ENCODE data around the gene ELAPOR1. TPM values are rescaled to one million over a fixed set of nuclear protein-coding genes. Genes with fewer than 3 reads are reported as not detected.
A peak's percentile ranks its signal among the peaks of the same experiment; 100 is the strongest.

Gene ELAPOR1
- total RNA-seq, 1 donor from 2014 or later: 1.2 TPM

DNA sequence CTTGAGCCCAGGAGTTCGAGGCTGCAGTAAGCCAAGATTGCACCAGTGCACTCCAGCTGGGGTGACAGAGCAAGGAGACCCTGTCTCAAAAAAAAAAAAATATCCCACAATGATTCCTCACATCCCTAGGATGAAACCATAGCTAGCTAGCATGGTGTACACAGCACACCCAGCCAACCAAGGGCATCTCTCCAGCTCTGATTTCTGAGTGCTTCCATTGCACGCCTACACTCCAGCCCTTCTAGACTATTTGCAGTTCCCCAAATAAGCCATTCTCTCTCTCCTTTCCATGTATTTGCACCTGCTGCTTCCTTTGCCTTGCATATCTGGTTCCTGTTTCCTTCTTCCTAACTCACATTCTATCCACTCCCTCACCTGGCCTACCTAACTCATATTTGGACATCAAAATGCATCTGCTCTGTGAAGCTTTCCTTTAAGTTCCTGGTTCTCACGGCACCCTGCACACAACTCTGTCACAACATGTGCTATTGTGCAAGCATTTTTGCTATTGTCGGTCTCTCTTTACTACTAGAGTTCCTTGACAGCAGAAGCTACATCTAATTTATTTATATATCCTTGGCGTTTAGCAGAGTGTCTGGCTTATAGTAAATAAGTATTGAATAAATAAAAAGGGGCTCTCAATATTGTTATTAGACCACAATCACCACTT lies 2.4 kb upstream of the ELAPOR1 start:
- no peaks in the 10 kb centered on the region for H3K36me3 ChIP-seq (ENCODE audit: insufficient read depth, low read length)
- no peak overlapping the region for H3K4me2 ChIP-seq (ENCODE audit: low read length)
- H3K4me3 ChIP-seq (ENCODE audit: insufficient read depth, low read depth, low read length): no peak overlapping the region
- no peak for TF ChIP-seq EZH2 (IDR thresholded peaks at IDR 0.05; ENCODE audit: insufficient read depth, low read length)
- TF ChIP-seq, protein P1, sequence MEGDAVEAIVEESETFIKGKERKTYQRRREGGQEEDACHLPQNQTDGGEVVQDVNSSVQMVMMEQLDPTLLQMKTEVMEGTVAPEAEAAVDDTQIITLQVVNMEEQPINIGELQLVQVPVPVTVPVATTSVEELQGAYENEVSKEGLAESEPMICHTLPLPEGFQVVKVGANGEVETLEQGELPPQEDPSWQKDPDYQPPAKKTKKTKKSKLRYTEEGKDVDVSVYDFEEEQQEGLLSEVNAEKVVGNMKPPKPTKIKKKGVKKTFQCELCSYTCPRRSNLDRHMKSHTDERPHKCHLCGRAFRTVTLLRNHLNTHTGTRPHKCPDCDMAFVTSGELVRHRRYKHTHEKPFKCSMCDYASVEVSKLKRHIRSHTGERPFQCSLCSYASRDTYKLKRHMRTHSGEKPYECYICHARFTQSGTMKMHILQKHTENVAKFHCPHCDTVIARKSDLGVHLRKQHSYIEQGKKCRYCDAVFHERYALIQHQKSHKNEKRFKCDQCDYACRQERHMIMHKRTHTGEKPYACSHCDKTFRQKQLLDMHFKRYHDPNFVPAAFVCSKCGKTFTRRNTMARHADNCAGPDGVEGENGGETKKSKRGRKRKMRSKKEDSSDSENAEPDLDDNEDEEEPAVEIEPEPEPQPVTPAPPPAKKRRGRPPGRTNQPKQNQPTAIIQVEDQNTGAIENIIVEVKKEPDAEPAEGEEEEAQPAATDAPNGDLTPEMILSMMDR (IDR thresholded peaks at IDR 0.05; ENCODE audit: insufficient read depth, low read depth, low read length): no peak
- DNase-seq (ENCODE audit: low read depth) (no peak), FAIRE-seq (no peak)
- peaks cover 11% of the 10 kb centered on the region for H3K4me1 ChIP-seq (ENCODE audit: insufficient read depth, low read length)
- H3K27me3 ChIP-seq (ENCODE audit: insufficient read depth, low read length): peaks cover 29% of the 10 kb centered on the region
- Mint-ChIP-seq H3K4me1 (ENCODE audit: low read depth, unreplicated experiment) (no peaks in the 10 kb centered on the region), H3K27me3 (ENCODE audit: low read depth, unreplicated experiment) (peaks cover 57% of the 10 kb centered on the region), H3K4me3 (ENCODE audit: unreplicated experiment) (no peak overlapping the region), H3K9me3 (ENCODE audit: unreplicated experiment) (peaks cover 1% of the 10 kb centered on the region), H3K27ac (ENCODE audit: unreplicated experiment) (no peak overlapping the region), H3K36me3 (ENCODE audit: low read depth, unreplicated experiment) (peaks cover 2% of the 10 kb centered on the region)
- H3K79me2 ChIP-seq (ENCODE audit: insufficient read depth, low read length): no peaks in the 10 kb centered on the region
- H3K27ac ChIP-seq (ENCODE audit: low read depth, low read length): no peak overlapping the region
- H4K20me1 ChIP-seq (ENCODE audit: insufficient read depth, low read length): no peaks in the 10 kb centered on the region
- no peaks in the 10 kb centered on the region for H3K9me3 ChIP-seq (ENCODE audit: insufficient read depth, low read depth, low read length)
- H2AFZ ChIP-seq (ENCODE audit: low read depth, low read length): no peak overlapping the region
- H3K9ac ChIP-seq (ENCODE audit: low read length): no peak overlapping the region

DNA sequence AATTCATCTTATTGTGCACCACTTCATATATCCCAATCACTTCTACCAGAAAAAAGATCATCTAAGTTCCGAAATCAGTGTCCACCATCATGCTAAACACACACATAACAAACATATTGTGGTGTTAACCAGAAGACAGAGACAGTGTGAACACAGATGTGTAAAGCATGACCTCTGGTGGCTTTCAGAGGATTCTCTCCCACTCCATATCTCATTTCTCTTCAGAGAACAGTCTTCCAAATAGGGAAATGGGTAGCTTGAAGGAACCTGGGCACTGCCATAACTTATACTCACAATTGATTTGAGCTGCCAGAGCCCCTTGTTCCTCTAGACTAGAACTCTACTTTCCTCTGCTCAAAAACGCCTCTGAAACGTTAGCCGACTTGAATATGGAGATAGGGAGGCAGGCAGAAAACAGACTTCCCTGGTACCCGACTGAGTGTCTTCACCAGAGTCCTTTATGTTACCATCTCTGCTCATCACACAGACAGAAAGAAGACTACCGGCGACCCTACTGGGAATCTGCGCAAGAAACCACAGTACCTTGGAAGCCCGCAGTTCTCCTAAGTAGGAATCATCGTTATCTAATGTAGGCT lies 1.8 kb upstream of the ELAPOR1 start:
- peak overlapping the region; percentile 81 for H3K4me2 ChIP-seq (ENCODE audit: low read length)
- H3K27me3 ChIP-seq (ENCODE audit: insufficient read depth, low read length): peaks cover 29% of the 10 kb centered on the region
- H2AFZ ChIP-seq (ENCODE audit: low read depth, low read length): peak overlapping the region; percentile 2
- no peaks in the 10 kb centered on the region for H4K20me1 ChIP-seq (ENCODE audit: insufficient read depth, low read length)
- H3K36me3 ChIP-seq (ENCODE audit: insufficient read depth, low read length): no peaks in the 10 kb centered on the region
- H3K4me1 ChIP-seq (ENCODE audit: insufficient read depth, low read length): peaks cover 11% of the 10 kb centered on the region
- TF ChIP-seq, protein P1 (IDR thresholded peaks at IDR 0.05; ENCODE audit: insufficient read depth, low read depth, low read length): no peak
- no peak for TF ChIP-seq EZH2 (IDR thresholded peaks at IDR 0.05; ENCODE audit: insufficient read depth, low read length)
- FAIRE-seq (no peak), DNase-seq (ENCODE audit: low read depth) (no peak)
- peaks cover 2% of the 10 kb centered on the region for H3K36me3 Mint-ChIP-seq (ENCODE audit: low read depth, unreplicated experiment)
- H3K4me3 Mint-ChIP-seq (ENCODE audit: unreplicated experiment): no peak overlapping the region
- no peaks in the 10 kb centered on the region for H3K4me1 Mint-ChIP-seq (ENCODE audit: low read depth, unreplicated experiment)
- H3K27ac Mint-ChIP-seq (ENCODE audit: unreplicated experiment): peak overlapping the region; percentile 79
- no peaks in the 10 kb centered on the region for H3K9me3 ChIP-seq (ENCODE audit: insufficient read depth, low read depth, low read length)
- H3K27me3 Mint-ChIP-seq (ENCODE audit: low read depth, unreplicated experiment): peaks cover 62% of the 10 kb centered on the region
- peaks cover 1% of the 10 kb centered on the region for H3K9me3 Mint-ChIP-seq (ENCODE audit: unreplicated experiment)
- peak overlapping the region; percentile 61 for H3K9ac ChIP-seq (ENCODE audit: low read length)
- no peak overlapping the region for H3K27ac ChIP-seq (ENCODE audit: low read depth, low read length)
- no peaks in the 10 kb centered on the region for H3K79me2 ChIP-seq (ENCODE audit: insufficient read depth, low read length)
- H3K4me3 ChIP-seq (ENCODE audit: insufficient read depth, low read depth, low read length): peak overlapping the region; percentile 19
